ENCODE data around the gene ATP6V0A1. TPM values are rescaled to one million over a fixed set of nuclear protein-coding genes. Genes with fewer than 3 reads are reported as not detected.

ATP6V0A1 gene
- total RNA-seq, 1 experiment from 2014 or later = 82.8 TPM

DNA sequence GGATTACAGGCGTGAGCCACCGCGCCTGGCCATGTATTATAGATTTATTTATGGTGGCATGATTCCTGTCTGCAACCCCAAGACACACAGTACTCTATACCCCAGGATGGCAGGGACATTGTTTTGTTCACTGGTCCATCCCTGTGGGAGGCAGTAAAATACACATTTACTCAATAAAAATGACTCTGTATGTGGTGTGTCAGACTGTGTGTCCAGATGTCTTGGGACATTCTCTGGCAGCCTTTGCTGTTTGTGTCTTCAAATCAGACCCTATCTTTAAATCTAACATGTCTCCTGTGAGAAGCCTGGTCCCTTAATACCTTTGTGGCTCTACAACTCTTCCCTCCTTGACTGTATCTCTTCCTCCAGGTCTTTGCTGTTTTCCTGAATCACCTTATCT, 101.6 kb downstream of the ATP6V0A1 start:
- no peaks in the 10 kb centered on the region for H3K9me3 Mint-ChIP-seq (ENCODE audit: unreplicated experiment)
- H3K27ac Mint-ChIP-seq (ENCODE audit: unreplicated experiment) = no peak overlapping the region
- DNase-seq = no peak
- H3K4me1 Mint-ChIP-seq (ENCODE audit: low read depth, unreplicated experiment) = peaks cover 13% of the 10 kb centered on the region
- intact Hi-C loops (cut with micrococcal nuclease; ENCODE audit: unreplicated experiment) = no loop called here
- TF ChIP-seq, protein P1, sequence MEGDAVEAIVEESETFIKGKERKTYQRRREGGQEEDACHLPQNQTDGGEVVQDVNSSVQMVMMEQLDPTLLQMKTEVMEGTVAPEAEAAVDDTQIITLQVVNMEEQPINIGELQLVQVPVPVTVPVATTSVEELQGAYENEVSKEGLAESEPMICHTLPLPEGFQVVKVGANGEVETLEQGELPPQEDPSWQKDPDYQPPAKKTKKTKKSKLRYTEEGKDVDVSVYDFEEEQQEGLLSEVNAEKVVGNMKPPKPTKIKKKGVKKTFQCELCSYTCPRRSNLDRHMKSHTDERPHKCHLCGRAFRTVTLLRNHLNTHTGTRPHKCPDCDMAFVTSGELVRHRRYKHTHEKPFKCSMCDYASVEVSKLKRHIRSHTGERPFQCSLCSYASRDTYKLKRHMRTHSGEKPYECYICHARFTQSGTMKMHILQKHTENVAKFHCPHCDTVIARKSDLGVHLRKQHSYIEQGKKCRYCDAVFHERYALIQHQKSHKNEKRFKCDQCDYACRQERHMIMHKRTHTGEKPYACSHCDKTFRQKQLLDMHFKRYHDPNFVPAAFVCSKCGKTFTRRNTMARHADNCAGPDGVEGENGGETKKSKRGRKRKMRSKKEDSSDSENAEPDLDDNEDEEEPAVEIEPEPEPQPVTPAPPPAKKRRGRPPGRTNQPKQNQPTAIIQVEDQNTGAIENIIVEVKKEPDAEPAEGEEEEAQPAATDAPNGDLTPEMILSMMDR (IDR thresholded peaks at IDR 0.05; ENCODE audit: insufficient read depth in 1 of 2, low read depth in 1 of 2, low read length in 1 of 2, severe bottlenecking in 1 of 2, unreplicated experiment in 1 of 2) = no peak
- no peaks in the 10 kb centered on the region for H3K9me3 ChIP-seq
- ChIA-PET CTCF (no interaction called here), POLR2A (no interaction called here)
- no peak overlapping the region for H3K4me3 Mint-ChIP-seq (ENCODE audit: unreplicated experiment)
- peaks cover 4% of the 10 kb centered on the region; the same call in 1 of the 2 replicates for H3K36me3 ChIP-seq (ENCODE audit: control insufficient read depth, insufficient read depth, low read length)
- H3K27me3 ChIP-seq (replicated peaks; ENCODE audit: control insufficient read depth, insufficient read depth, low read length) = no peaks in the 10 kb centered on the region
- no peaks in the 10 kb centered on the region for H3K27me3 Mint-ChIP-seq (ENCODE audit: insufficient read depth, unreplicated experiment)
- no TSS peak for BruUV-seq (replicated peaks)
- H3K4me1 ChIP-seq = peaks cover 9% of the 10 kb centered on the region
- H3K4me3 ChIP-seq (ENCODE audit: low read depth, low read length) = no peak overlapping the region
- H3K36me3 Mint-ChIP-seq (ENCODE audit: insufficient read depth, unreplicated experiment) = peaks cover 45% of the 10 kb centered on the region

DNA sequence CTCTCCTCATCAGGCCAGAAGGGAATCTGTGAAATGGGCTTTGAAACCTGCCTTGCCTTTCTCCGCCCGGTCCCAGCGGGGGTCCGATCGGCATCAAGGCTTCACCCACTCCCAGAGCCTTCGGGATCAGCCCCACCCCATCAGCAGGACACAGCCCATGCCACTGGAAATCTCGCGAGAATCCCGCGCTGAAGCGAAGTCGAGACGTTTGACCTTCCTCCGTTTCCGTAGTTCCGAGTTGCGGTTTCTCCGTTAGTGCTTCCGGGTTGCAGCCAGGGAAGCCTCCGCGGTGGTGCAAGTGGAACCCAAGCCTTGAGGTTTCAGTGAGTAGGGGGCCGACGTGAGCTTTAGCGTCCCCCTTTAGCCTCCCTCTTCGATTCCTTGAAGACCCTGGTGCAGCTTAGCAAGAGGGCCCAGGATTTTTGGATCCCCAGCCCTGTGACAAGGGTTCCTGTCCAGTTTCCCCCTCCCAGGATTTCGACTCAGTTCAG, 103.3 kb downstream of the ATP6V0A1 start, which contains the start of gene COASY:
Gene COASY (plus strand): TSS at position 252 of the 491 bp plus-strand sequence. CDS start 475 bp downstream, outside the sequence.
- H3K36me3 Mint-ChIP-seq (ENCODE audit: insufficient read depth, unreplicated experiment) = peaks cover 62% of the 10 kb centered on the region
- Histone ChIP-seq H3K4me1 (peaks cover 13% of the 10 kb centered on the region), H3K27me3 (replicated peaks; ENCODE audit: control insufficient read depth, insufficient read depth, low read length) (no peaks in the 10 kb centered on the region), H3K9me3 (no peaks in the 10 kb centered on the region), H3K36me3 (ENCODE audit: control insufficient read depth, insufficient read depth, low read length) (peaks cover 4% of the 10 kb centered on the region; the same call in 1 of the 2 replicates), H3K4me3 (ENCODE audit: low read depth, low read length) (peak within 1 kb of the TSS; percentile 78)
- ChIA-PET POLR2A (interaction anchor here (0.9 kb wide), 1 partner anchor 26 kb away, joined by 4 read pairs; the partner anchor contains the start of gene NAGLU), CTCF (no interaction called here)
- H3K27ac Mint-ChIP-seq (ENCODE audit: unreplicated experiment) = peak within 1 kb of the TSS; percentile 93
- peak; percentile 97 to 99 for DNase-seq
- no peaks in the 10 kb centered on the region for H3K27me3 Mint-ChIP-seq (ENCODE audit: insufficient read depth, unreplicated experiment)
- BruUV-seq (replicated peaks) = no TSS peak
- TF ChIP-seq, protein P1 (IDR thresholded peaks at IDR 0.05; ENCODE audit: insufficient read depth in 1 of 2, low read depth in 1 of 2, low read length in 1 of 2, severe bottlenecking in 1 of 2, unreplicated experiment in 1 of 2) = no peak
- peaks cover 13% of the 10 kb centered on the region for H3K4me1 Mint-ChIP-seq (ENCODE audit: low read depth, unreplicated experiment)
- H3K9me3 Mint-ChIP-seq (ENCODE audit: unreplicated experiment) = no peaks in the 10 kb centered on the region
- intact Hi-C loops (cut with micrococcal nuclease; ENCODE audit: unreplicated experiment) = loop anchor here (1.0 kb wide), 1 partner anchor 15 kb away; the partner anchor contains the start of gene PSMC3IP
- peak within 1 kb of the TSS; percentile 77 for H3K4me3 Mint-ChIP-seq (ENCODE audit: unreplicated experiment)

DNA sequence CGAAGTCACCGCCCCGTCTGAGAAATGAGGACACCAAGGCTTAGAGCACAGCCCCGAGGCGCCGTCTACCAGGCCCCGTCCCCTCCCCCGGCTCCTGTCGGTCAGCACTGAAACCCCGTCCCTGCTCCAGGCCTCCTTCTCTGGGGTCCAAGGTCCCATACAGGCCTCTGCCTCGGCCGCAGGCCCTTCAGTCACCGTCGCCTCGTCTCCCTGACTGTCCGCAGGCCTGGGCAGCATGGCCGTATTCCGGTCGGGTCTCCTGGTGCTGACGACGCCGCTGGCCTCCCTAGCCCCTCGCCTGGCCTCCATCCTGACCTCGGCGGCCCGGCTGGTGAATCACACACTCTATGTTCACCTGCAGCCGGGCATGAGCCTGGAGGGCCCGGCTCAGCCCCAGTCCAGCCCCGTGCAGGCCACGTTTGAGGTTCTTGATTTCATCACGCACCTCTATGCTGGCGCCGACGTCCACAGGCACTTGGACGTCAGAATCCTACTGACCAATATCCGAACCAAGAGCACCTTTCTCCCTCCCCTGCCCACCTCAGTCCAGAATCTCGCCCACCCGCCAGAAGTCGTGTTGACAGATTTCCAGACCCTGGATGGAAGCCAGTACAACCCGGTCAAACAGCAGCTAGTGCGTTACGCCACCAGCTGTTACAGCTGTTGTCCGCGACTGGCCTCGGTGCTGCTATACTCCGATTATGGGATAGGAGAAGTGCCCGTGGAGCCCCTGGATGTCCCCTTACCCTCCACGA, 103.9 kb downstream of the ATP6V0A1 start:
- H3K4me3 Mint-ChIP-seq (ENCODE audit: unreplicated experiment) = peak overlapping the region; percentile 77
- Histone ChIP-seq H3K4me3 (ENCODE audit: low read depth, low read length) (peak overlapping the region; percentile 78), H3K4me1 (peaks cover 13% of the 10 kb centered on the region), H3K36me3 (ENCODE audit: control insufficient read depth, insufficient read depth, low read length) (peaks cover 4% of the 10 kb centered on the region; the same call in 1 of the 2 replicates), H3K9me3 (no peaks in the 10 kb centered on the region), H3K27me3 (replicated peaks; ENCODE audit: control insufficient read depth, insufficient read depth, low read length) (no peaks in the 10 kb centered on the region)
- H3K4me1 Mint-ChIP-seq (ENCODE audit: low read depth, unreplicated experiment) = peaks cover 16% of the 10 kb centered on the region
- intact Hi-C loops (cut with micrococcal nuclease; ENCODE audit: unreplicated experiment) = loop anchor here (1.0 kb wide), 1 partner anchor 15 kb away; the partner anchor contains the start of gene PSMC3IP
- POLR2A ChIA-PET = interaction anchor here (0.6 to 0.9 kb wide), 2 partner anchors 27 kb away, joined by 3 to 4 read pairs; partner anchors contain the start of gene NAGLU
- BruUV-seq (replicated peaks) = TSS peak; percentile 56
- CTCF ChIA-PET = no interaction called here
- no peaks in the 10 kb centered on the region for H3K27me3 Mint-ChIP-seq (ENCODE audit: insufficient read depth, unreplicated experiment)
- TF ChIP-seq, protein P1 (IDR thresholded peaks at IDR 0.05; ENCODE audit: insufficient read depth in 1 of 2, low read depth in 1 of 2, low read length in 1 of 2, severe bottlenecking in 1 of 2, unreplicated experiment in 1 of 2) = no peak
- H3K36me3 Mint-ChIP-seq (ENCODE audit: insufficient read depth, unreplicated experiment) = peaks cover 68% of the 10 kb centered on the region
- DNase-seq = peak; percentile 62 to 71
- no peaks in the 10 kb centered on the region for H3K9me3 Mint-ChIP-seq (ENCODE audit: unreplicated experiment)
- H3K27ac Mint-ChIP-seq (ENCODE audit: unreplicated experiment) = peak overlapping the region; percentile 93
